WTC11 (cell line): Measurements from ENCODE around the gene SULF2.

Source experiments
- ELF4 ChIP-seq: sonication (generic); formaldehyde crosslinking; IDR thresholded peaks from 2 replicates; pipeline ENCODE4 v1.8.1; 2022; ENCODE audit warnings: low read depth, mild to moderate bottlenecking, moderate library complexity, missing genetic modification reagents
- NR2C2 ChIP-seq: sonication (generic); formaldehyde crosslinking; IDR thresholded peaks from 2 replicates; pipeline ENCODE4 v1.8.0; 2022; ENCODE audit warnings: mild to moderate bottlenecking, missing genetic modification reagents
- SP1 ChIP-seq: sonication (generic); formaldehyde crosslinking; conservative IDR thresholded peaks from 2 replicates; pipeline ENCODE4 v1.8.1; 2022; ENCODE audit warnings: missing genetic modification reagents
- TCF7 ChIP-seq: sonication (generic); formaldehyde crosslinking; IDR thresholded peaks from 2 replicates; pipeline ENCODE4 v1.8.0; 2022; ENCODE audit warnings: mild to moderate bottlenecking, low read depth, missing genetic modification reagents, moderate library complexity
- ZBTB21 ChIP-seq: sonication (generic); formaldehyde crosslinking; IDR thresholded peaks from 2 replicates; pipeline ENCODE4 v1.8.1; 2023; ENCODE audit warnings: mild to moderate bottlenecking, missing genetic modification reagents, borderline replicate concordance
- ZNF138 ChIP-seq: sonication (generic); formaldehyde crosslinking; conservative IDR thresholded peaks from 2 replicates; pipeline ENCODE4 v1.8.1; 2022; ENCODE audit warnings: mild to moderate bottlenecking, moderate library complexity, missing genetic modification reagents
- TF ChIP-seq, protein P1 (sequence below): fragments of 200-600 bp; IDR thresholded peaks from 2 replicates; pipeline ENCODE4 v1.8.0; 2022; ENCODE audit warnings: antibody characterized with exemption
- TF ChIP-seq, protein P2 (sequence below): sonication (generic); formaldehyde crosslinking; IDR thresholded peaks from 2 replicates; pipeline ENCODE4 v1.8.1; 2023; ENCODE audit warnings: mild to moderate bottlenecking, missing genetic modification reagents, moderate library complexity
- TF ChIP-seq, protein P3 (sequence below): sonication (generic); formaldehyde crosslinking; IDR thresholded peaks from 2 replicates; pipeline ENCODE4 v1.8.1; 2023; ENCODE audit warnings: mild to moderate bottlenecking, missing genetic modification reagents, borderline replicate concordance
- TF ChIP-seq, protein P4 (sequence below): sonication (generic); formaldehyde crosslinking; IDR thresholded peaks from 2 replicates; pipeline ENCODE4 v1.8.1; 2022; ENCODE audit warnings: mild to moderate bottlenecking, moderate library complexity, missing genetic modification reagents

DNA sequence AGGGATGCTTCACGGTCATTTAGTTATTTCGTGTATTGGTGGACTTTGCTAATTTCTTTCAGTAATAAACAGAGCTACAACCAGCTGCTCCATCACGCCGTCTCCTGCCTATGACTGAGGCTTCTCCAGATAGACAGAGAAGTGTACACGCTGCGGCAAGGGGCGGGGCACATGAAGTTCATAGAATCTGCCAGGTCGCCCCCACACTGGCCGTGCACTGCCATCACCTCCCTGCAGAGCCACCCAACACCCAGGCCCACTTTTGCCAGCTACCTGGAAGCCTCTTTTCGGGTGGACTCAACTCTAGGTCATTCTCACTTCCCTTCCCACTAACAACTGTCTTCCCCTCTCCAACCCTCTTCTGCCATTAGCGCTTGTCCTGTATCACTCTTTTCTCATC is 88.4 kb downstream of the SULF2 start:
- TF ChIP-seq, protein P1, sequence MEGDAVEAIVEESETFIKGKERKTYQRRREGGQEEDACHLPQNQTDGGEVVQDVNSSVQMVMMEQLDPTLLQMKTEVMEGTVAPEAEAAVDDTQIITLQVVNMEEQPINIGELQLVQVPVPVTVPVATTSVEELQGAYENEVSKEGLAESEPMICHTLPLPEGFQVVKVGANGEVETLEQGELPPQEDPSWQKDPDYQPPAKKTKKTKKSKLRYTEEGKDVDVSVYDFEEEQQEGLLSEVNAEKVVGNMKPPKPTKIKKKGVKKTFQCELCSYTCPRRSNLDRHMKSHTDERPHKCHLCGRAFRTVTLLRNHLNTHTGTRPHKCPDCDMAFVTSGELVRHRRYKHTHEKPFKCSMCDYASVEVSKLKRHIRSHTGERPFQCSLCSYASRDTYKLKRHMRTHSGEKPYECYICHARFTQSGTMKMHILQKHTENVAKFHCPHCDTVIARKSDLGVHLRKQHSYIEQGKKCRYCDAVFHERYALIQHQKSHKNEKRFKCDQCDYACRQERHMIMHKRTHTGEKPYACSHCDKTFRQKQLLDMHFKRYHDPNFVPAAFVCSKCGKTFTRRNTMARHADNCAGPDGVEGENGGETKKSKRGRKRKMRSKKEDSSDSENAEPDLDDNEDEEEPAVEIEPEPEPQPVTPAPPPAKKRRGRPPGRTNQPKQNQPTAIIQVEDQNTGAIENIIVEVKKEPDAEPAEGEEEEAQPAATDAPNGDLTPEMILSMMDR = no peak
- TF ChIP-seq, protein P2, sequence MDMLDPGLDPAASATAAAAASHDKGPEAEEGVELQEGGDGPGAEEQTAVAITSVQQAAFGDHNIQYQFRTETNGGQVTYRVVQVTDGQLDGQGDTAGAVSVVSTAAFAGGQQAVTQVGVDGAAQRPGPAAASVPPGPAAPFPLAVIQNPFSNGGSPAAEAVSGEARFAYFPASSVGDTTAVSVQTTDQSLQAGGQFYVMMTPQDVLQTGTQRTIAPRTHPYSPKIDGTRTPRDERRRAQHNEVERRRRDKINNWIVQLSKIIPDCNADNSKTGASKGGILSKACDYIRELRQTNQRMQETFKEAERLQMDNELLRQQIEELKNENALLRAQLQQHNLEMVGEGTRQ (CRISPR knock-in tag) = no peak
- TF ChIP-seq TCF7 (CRISPR knock-in tag) = no peak
- TF ChIP-seq NR2C2 (CRISPR knock-in tag) = no peak
- no peak for TF ChIP-seq SP1
- no peak for TF ChIP-seq ZNF138 (CRISPR knock-in tag)
- no peak for TF ChIP-seq ZBTB21 (CRISPR knock-in tag)
- TF ChIP-seq, protein P3, sequence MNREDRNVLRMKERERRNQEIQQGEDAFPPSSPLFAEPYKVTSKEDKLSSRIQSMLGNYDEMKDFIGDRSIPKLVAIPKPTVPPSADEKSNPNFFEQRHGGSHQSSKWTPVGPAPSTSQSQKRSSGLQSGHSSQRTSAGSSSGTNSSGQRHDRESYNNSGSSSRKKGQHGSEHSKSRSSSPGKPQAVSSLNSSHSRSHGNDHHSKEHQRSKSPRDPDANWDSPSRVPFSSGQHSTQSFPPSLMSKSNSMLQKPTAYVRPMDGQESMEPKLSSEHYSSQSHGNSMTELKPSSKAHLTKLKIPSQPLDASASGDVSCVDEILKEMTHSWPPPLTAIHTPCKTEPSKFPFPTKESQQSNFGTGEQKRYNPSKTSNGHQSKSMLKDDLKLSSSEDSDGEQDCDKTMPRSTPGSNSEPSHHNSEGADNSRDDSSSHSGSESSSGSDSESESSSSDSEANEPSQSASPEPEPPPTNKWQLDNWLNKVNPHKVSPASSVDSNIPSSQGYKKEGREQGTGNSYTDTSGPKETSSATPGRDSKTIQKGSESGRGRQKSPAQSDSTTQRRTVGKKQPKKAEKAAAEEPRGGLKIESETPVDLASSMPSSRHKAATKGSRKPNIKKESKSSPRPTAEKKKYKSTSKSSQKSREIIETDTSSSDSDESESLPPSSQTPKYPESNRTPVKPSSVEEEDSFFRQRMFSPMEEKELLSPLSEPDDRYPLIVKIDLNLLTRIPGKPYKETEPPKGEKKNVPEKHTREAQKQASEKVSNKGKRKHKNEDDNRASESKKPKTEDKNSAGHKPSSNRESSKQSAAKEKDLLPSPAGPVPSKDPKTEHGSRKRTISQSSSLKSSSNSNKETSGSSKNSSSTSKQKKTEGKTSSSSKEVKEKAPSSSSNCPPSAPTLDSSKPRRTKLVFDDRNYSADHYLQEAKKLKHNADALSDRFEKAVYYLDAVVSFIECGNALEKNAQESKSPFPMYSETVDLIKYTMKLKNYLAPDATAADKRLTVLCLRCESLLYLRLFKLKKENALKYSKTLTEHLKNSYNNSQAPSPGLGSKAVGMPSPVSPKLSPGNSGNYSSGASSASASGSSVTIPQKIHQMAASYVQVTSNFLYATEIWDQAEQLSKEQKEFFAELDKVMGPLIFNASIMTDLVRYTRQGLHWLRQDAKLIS (CRISPR knock-in tag) = no peak
- TF ChIP-seq ELF4 (CRISPR knock-in tag) = no peak
- TF ChIP-seq, protein P4, sequence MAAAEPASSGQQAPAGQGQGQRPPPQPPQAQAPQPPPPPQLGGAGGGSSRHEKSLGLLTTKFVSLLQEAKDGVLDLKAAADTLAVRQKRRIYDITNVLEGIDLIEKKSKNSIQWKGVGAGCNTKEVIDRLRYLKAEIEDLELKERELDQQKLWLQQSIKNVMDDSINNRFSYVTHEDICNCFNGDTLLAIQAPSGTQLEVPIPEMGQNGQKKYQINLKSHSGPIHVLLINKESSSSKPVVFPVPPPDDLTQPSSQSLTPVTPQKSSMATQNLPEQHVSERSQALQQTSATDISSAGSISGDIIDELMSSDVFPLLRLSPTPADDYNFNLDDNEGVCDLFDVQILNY = no peak
